Neural cell (in vitro differentiated cells): ENCODE data around the gene CDK12. TPM values are rescaled to one million over a fixed set of nuclear protein-coding genes. Genes with fewer than 3 reads are reported as not detected.
"Not testable (repeated sequence)": the region's sequence is repeated elsewhere in the genome, so short reads cannot be mapped to it uniquely, and the experiment has no call there.

ENCODE experiments used
- H2AFZ ChIP-seq: fragments of 200-600, 300-800 bp; sonication (generic), shearing (Covaris generic); 2 replicates; pipeline ENCODE4 v1.6.0; 2014; ENCODE audit warnings: low read depth, mild to moderate bottlenecking, antibody characterized with exemption, low read length, moderate library complexity
- H3F3A ChIP-seq: fragments of 200-600 bp; shearing (Covaris generic); 2 replicates; pipeline ENCODE4 v1.6.1; 2016; ENCODE audit warnings: mild to moderate bottlenecking, moderate library complexity, mixed read lengths, antibody characterized with exemption, low read length; ENCODE audit not compliant: insufficient read depth, poor library complexity, severe bottlenecking
- H3K27ac ChIP-seq: fragments of 200-600, 300-800 bp; sonication (generic), shearing (Covaris generic); 2 replicates; pipeline ENCODE4 v1.5.1; 2014; ENCODE audit warnings: mild to moderate bottlenecking, low read length, moderate library complexity
- H3K27me3 ChIP-seq: fragments of 300-800, 200-600 bp; sonication (generic), shearing (Covaris generic); 2 replicates; pipeline ENCODE4 v1.6.0; 2014; ENCODE audit warnings: mild to moderate bottlenecking, low read depth, low read length, moderate library complexity; ENCODE audit not compliant: insufficient read depth
- H3K36me3 ChIP-seq: fragments of 300-800, 200-600 bp; sonication (generic), shearing (Covaris generic); 2 replicates; pipeline ENCODE4 v1.5.1; 2014; ENCODE audit warnings: mild to moderate bottlenecking, antibody characterized with exemption, low read length, moderate library complexity; ENCODE audit not compliant: insufficient read depth
- H3K4me2 ChIP-seq: fragments of 300-800, 200-600 bp; sonication (generic), shearing (Covaris generic); 2 replicates; pipeline ENCODE4 v1.6.0; 2014; ENCODE audit warnings: mild to moderate bottlenecking, low read length
- H3K4me3 ChIP-seq: fragments of 300-800, 200-600 bp; sonication (generic), shearing (Covaris generic); 2 replicates; pipeline ENCODE4 v1.5.1; 2014; ENCODE audit warnings: mild to moderate bottlenecking, low read length, moderate library complexity
- H3K79me2 ChIP-seq: fragments of 200-600 bp; shearing (Covaris generic); replicated peaks from 2 replicates; pipeline ENCODE4 v1.6.0; 2014; ENCODE audit warnings: mild to moderate bottlenecking, low read length, moderate library complexity; ENCODE audit not compliant: insufficient read depth
- H3K9ac ChIP-seq: fragments of 300-800, 200-600 bp; sonication (generic), shearing (Covaris generic); 2 replicates; pipeline ENCODE4 v1.6.1; 2016; ENCODE audit warnings: mild to moderate bottlenecking, low read length, mixed read lengths
- H3K9me2 ChIP-seq: fragments of 200-600 bp; shearing (Covaris generic); 2 replicates; pipeline ENCODE4 v1.6.1; 2016; ENCODE audit warnings: mild to moderate bottlenecking, low read length, mixed read lengths; ENCODE audit not compliant: insufficient read depth
- H3K9me3 ChIP-seq: fragments of 200-600, 300-800 bp; sonication (generic), shearing (Covaris generic); 2 replicates; pipeline ENCODE4 v1.6.1; 2016; ENCODE audit warnings: mild to moderate bottlenecking, mixed run types, low read length, moderate library complexity, mixed read lengths
- H4K20me1 ChIP-seq: fragments of 200-600 bp; shearing (Covaris generic); 2 replicates; pipeline ENCODE4 v1.6.1; 2016; ENCODE audit warnings: mild to moderate bottlenecking, mixed run types; ENCODE audit not compliant: insufficient read depth
- CTCF ChIP-seq: fragments of 450-650 bp; IDR thresholded peaks from 2 replicates; pipeline ENCODE4 v1.5.1; 2014; ENCODE audit warnings: antibody characterized with exemption, mild to moderate bottlenecking, moderate library complexity; ENCODE audit not compliant: poor library complexity, severe bottlenecking
- EP300 ChIP-seq: fragments of 450-650 bp; conservative IDR thresholded peaks from 2 replicates; pipeline ENCODE4 v1.6.1; 2014; ENCODE audit warnings: antibody characterized with exemption, mild to moderate bottlenecking, moderate library complexity; ENCODE audit not compliant: poor library complexity, severe bottlenecking
- EZH2 ChIP-seq: fragments of 200-600, 300-800 bp; shearing (Covaris generic), sonication (generic); IDR thresholded peaks from 2 replicates; pipeline ENCODE4 v1.6.1; 2014; ENCODE audit warnings: antibody characterized with exemption, low read length, borderline replicate concordance, mild to moderate bottlenecking; ENCODE audit not compliant: insufficient read depth, poor library complexity, severe bottlenecking
- MXI1 ChIP-seq: fragments of 450-650 bp; conservative IDR thresholded peaks from 2 replicates; pipeline ENCODE4 v1.6.1; 2014; ENCODE audit warnings: antibody characterized with exemption, mild to moderate bottlenecking; ENCODE audit not compliant: poor library complexity, severe bottlenecking
- POLR2AphosphoS5 ChIP-seq: IDR thresholded peaks from 2 replicates; pipeline ENCODE4 v1.6.1; 2012
- RAD21 ChIP-seq: fragments of 450-650 bp; conservative IDR thresholded peaks from 2 replicates; pipeline ENCODE4 v1.6.1; 2014; ENCODE audit warnings: antibody characterized with exemption, mild to moderate bottlenecking, moderate library complexity
- REST ChIP-seq: IDR thresholded peaks from 2 replicates; pipeline ENCODE4 v1.6.1; 2012; ENCODE audit warnings: borderline replicate concordance
- SMC3 ChIP-seq: fragments of 450-650 bp; conservative IDR thresholded peaks from 2 replicates; pipeline ENCODE4 v1.6.1; 2014; ENCODE audit warnings: antibody characterized with exemption, mild to moderate bottlenecking, moderate library complexity; ENCODE audit not compliant: poor library complexity
- TAF1 ChIP-seq: IDR thresholded peaks from 2 replicates; pipeline ENCODE4 v1.6.1; 2012; ENCODE audit warnings: low read depth
- polyA plus RNA-seq: library from polyadenylated mRNA; depleted of rRNA; stranded (reverse); fragments of >200 nt; gene quantifications from 2 replicates; pipeline ENCODE4 v1.2.3, GENCODE V29; 2014

CDK12 gene
- polyA plus RNA-seq, 1 donor from 2014 or later, result 10.4 TPM

GRCh38 chr17:39429600-39429999 is 31.7 kb upstream of the CDK12 start:
- H3K4me3 ChIP-seq, result no peak overlapping the region
- H3K9me3 ChIP-seq, result no peaks in the 10 kb centered on the region
- H3K36me3 ChIP-seq, result peaks cover 6% of the 10 kb centered on the region
- no peak overlapping the region for H2AFZ ChIP-seq
- TF ChIP-seq TAF1 (no peak), CTCF (no peak), MXI1 (no peak), EZH2 (no peak), RAD21 (no peak), SMC3 (no peak), EP300 (no peak), REST (no peak), POLR2AphosphoS5 (no peak)
- H4K20me1 ChIP-seq, result no peaks in the 10 kb centered on the region
- H3K27me3 ChIP-seq, result no peaks in the 10 kb centered on the region
- H3K9ac ChIP-seq, result no peak overlapping the region
- no peak overlapping the region for H3K27ac ChIP-seq
- no peaks in the 10 kb centered on the region for H3K9me2 ChIP-seq
- no peaks in the 10 kb centered on the region for H3F3A ChIP-seq
- H3K4me2 ChIP-seq, result no peak overlapping the region
- no peaks in the 10 kb centered on the region for H3K79me2 ChIP-seq

- H3K9me2 ChIP-seq, H3K36me3 ChIP-seq, H3K4me3 ChIP-seq, H3K9ac ChIP-seq, H3F3A ChIP-seq, H3K9me3 ChIP-seq, H4K20me1 ChIP-seq, H3K4me2 ChIP-seq, H3K79me2 ChIP-seq, H3K27ac ChIP-seq, H3K27me3 ChIP-seq, H2AFZ ChIP-seq: not testable (repeated sequence)
These were observed 21.4 kb upstream of the CDK12 start for GRCh38 chr17:39439868-39440267.

GRCh38 chr17:39443326-39443725 is 18.0 kb upstream of the CDK12 start:
- Histone ChIP-seq H3K27ac (no peak overlapping the region), H3F3A (no peaks in the 10 kb centered on the region), H3K27me3 (no peaks in the 10 kb centered on the region), H3K79me2 (no peaks in the 10 kb centered on the region), H3K4me3 (no peak overlapping the region), H4K20me1 (no peaks in the 10 kb centered on the region), H3K9me3 (no peaks in the 10 kb centered on the region), H3K4me2 (no peak overlapping the region), H3K36me3 (no peaks in the 10 kb centered on the region), H3K9me2 (no peaks in the 10 kb centered on the region), H2AFZ (no peak overlapping the region), H3K9ac (no peak overlapping the region)
- TF ChIP-seq CTCF (no peak), MXI1 (no peak), TAF1 (no peak), REST (no peak), POLR2AphosphoS5 (no peak), EP300 (no peak)
